ENCODE measurements around the gene PREX1.

PREX1 gene

DNA sequence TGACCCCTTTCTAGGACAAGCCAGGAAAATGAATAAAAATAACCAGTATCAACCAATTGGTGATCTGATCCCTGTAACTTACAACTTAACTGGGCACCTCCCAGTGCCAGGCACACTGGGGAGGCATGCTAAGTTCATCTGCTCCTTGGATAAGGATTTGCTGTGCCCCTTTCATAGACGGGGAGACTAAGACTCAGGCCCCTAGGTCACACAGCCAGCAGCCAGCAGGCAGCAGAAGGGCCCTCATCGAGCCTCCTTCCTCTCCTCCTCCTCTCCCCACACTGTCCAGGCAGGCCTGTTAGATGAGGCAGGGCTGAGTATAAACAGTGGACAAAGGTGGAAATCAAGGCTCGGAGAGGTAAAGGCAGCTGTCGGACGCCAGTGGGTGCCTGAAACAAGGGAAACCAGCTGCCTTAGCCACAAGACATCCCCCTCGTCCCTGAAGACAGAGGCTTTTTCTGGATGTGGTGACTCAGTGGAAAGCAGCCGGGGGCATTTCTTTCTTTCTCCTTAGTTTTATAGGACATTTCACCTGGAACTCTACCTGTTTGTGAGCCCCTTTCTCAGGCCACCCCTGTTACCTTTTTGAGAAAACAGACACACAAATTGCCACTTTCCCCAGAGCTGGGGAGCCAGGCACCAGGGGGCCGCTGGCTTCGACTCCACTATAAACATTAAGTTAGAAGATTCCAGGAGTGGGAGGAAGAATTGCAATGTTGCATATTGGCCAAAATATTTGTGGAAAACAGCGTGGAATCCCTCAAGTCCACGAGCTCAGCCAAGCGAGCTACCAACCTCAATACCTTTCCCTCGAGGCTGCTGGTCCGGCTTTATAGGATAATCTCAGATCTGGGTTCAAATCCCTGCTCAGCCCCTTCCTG lies 166.0 kb downstream of the PREX1 start:
- no peak for DNase-seq (ENCODE audit: low read depth in 1 of 2, low spot score in 1 of 2)
- in situ Hi-C loops (cut with HindIII; ENCODE audit: low pct_unique_long_range_greater_than_20kb, low sequenced_read_pairs): no loop called here
- no peak for TF ChIP-seq JUND (IDR thresholded peaks at IDR 0.05; ENCODE audit: low read depth)

- no peak for DNase-seq (ENCODE audit: low read depth in 1 of 2, low spot score in 1 of 2)
- in situ Hi-C loops (cut with HindIII; ENCODE audit: low pct_unique_long_range_greater_than_20kb, low sequenced_read_pairs): no loop called here
- no peak for TF ChIP-seq JUND (IDR thresholded peaks at IDR 0.05; ENCODE audit: low read depth)
Measured at GRCh38 chr20:48660788-48661187, 167.0 kb downstream of the PREX1 start.

GRCh38 chr20:48659858-48660257 lies 167.9 kb downstream of the PREX1 start:
- DNase-seq (ENCODE audit: low read depth in 1 of 2, low spot score in 1 of 2): peak in 1 of 2 experiments; percentile 78
- in situ Hi-C loops (cut with HindIII; ENCODE audit: low pct_unique_long_range_greater_than_20kb, low sequenced_read_pairs): no loop called here
- no peak for TF ChIP-seq JUND (IDR thresholded peaks at IDR 0.05; ENCODE audit: low read depth)

DNA sequence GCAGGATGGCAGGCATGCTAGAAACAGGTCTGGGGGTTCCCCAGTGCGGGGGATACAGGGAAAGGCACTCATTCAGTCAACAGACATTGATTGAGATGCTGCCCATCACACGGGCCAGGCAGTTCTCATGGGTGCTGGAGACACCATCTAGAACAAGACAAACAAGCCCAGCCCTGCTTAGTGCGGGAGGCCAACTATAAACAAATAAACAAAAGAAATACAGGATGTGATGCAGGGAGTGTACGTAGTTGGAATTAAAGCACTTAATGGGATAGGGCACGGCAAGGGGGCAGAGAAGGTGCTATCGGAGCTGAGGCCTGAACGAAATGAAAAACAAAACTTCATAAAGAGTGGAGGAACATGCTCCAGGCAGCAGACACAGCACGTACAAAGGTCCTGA lies 169.3 kb downstream of the PREX1 start:
- in situ Hi-C loops (cut with HindIII; ENCODE audit: low pct_unique_long_range_greater_than_20kb, low sequenced_read_pairs): no loop called here
- no peak for TF ChIP-seq JUND (IDR thresholded peaks at IDR 0.05; ENCODE audit: low read depth)
- peak in 1 of 2 experiments; percentile 73 for DNase-seq (ENCODE audit: low read depth in 1 of 2, low spot score in 1 of 2)

GRCh38 chr20:48658198-48658476 lies 169.7 kb downstream of the PREX1 start:
- in situ Hi-C loops (cut with HindIII; ENCODE audit: low pct_unique_long_range_greater_than_20kb, low sequenced_read_pairs): no loop called here
- DNase-seq (ENCODE audit: low read depth in 1 of 2, low spot score in 1 of 2): no peak
- no peak for TF ChIP-seq JUND (IDR thresholded peaks at IDR 0.05; ENCODE audit: low read depth)

DNA sequence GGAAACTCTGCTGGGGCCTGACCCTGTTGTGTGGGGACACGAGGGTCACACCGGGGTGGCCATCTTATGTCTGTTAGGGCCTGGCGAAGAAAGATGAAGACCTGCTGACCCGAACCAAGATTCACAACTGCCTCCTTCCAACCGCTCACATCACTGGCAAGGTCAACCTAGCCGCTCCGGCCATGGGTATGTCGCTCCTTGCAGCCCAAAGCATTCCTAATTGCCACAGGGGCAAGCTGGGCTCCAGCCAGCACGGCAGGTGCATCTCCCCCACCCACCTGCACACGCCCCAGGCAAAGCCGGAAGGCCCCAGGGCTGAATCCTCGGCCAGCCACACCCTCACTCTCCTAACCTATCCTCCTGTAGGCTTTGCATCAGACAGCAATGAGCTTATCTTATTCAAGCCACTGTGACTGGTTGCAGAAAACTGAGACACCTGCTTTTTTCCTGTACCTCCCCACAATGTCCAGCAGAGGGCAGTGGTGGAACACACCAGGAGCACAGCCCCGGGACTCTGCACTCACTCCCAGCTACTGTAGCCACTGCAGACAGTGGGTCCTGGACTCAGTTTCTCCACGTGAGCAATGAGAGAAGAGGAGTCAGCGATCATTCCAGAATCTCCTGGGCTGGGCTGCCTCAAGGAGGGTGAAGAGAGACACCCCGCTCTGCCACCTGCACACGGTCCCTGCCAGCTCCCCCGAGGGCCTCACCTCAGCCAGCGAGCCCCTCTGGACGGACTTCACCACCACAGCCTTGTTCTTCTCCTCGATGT lies 170.2 kb downstream of the PREX1 start:
- TF ChIP-seq JUND (IDR thresholded peaks at IDR 0.05; ENCODE audit: low read depth): no peak
- DNase-seq (ENCODE audit: low read depth in 1 of 2, low spot score in 1 of 2): peak; percentile 91 to 95
- in situ Hi-C loops (cut with HindIII; ENCODE audit: low pct_unique_long_range_greater_than_20kb, low sequenced_read_pairs): no loop called here

- in situ Hi-C loops (cut with HindIII; ENCODE audit: low pct_unique_long_range_greater_than_20kb, low sequenced_read_pairs): no loop called here
- peak in 1 of 2 experiments; percentile 32 for DNase-seq (ENCODE audit: low read depth in 1 of 2, low spot score in 1 of 2)
- TF ChIP-seq JUND (IDR thresholded peaks at IDR 0.05; ENCODE audit: low read depth): no peak
Measured at GRCh38 chr20:48656661-48657211, 171.1 kb downstream of the PREX1 start.

- in situ Hi-C loops (cut with HindIII; ENCODE audit: low pct_unique_long_range_greater_than_20kb, low sequenced_read_pairs): no loop called here
Measured at GRCh38 chr20:48656137-48656536, 171.7 kb downstream of the PREX1 start.

GRCh38 chr20:48653706-48654051 lies 174.1 kb downstream of the PREX1 start:
- in situ Hi-C loops (cut with HindIII; ENCODE audit: low pct_unique_long_range_greater_than_20kb, low sequenced_read_pairs): no loop called here
- TF ChIP-seq JUND (IDR thresholded peaks at IDR 0.05; ENCODE audit: low read depth): no peak
- no peak for DNase-seq (ENCODE audit: low read depth in 1 of 2, low spot score in 1 of 2)

More at GRCh38 chr20:48656137-48656536, 171.7 kb downstream of the PREX1 start:
- TF ChIP-seq JUND (IDR thresholded peaks at IDR 0.05; ENCODE audit: low read depth): no peak
- DNase-seq (ENCODE audit: low read depth in 1 of 2, low spot score in 1 of 2): no peak

DNA sequence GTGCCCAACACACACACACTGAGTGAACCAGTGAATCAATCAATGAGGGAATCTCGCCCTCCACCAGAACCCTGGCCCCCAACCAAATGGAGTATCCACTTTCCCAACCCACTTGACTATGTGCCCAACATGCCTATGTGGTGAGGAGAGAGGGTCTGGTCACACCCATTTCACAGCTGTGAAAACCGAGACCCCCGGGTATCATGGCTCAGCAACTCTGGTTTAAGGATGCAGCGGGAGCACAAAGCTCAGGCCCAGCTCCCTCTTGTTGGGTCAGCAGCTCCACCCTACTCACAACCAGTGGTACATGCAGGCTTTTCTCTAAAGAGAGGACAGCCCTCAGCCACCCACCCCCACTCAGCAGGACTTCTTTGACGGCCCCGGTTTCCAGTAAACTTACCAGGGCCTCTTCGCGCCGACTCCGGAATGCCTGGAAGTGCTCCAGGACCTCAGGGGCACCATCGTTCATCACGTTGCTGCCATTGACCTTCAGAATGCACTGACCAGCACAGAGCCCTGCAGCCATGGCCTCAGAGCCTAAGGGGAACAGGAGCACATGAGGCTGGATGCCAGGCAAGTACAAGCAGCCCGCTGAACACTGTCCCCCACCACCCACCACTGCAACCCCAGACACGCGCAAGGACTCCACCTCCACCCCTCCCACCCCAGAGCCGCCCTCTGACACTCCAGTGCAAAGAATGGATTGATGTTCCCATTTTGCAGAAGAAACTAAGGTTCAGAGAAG lies 174.7 kb downstream of the PREX1 start:
- in situ Hi-C loops (cut with HindIII; ENCODE audit: low pct_unique_long_range_greater_than_20kb, low sequenced_read_pairs): no loop called here
- TF ChIP-seq JUND (IDR thresholded peaks at IDR 0.05; ENCODE audit: low read depth): no peak
- no peak for DNase-seq (ENCODE audit: low read depth in 1 of 2, low spot score in 1 of 2)

- in situ Hi-C loops (cut with HindIII; ENCODE audit: low pct_unique_long_range_greater_than_20kb, low sequenced_read_pairs): no loop called here
- TF ChIP-seq JUND (IDR thresholded peaks at IDR 0.05; ENCODE audit: low read depth): no peak
- DNase-seq (ENCODE audit: low read depth in 1 of 2, low spot score in 1 of 2): no peak
Measured at GRCh38 chr20:48651960-48652359, 175.8 kb downstream of the PREX1 start.

DNA sequence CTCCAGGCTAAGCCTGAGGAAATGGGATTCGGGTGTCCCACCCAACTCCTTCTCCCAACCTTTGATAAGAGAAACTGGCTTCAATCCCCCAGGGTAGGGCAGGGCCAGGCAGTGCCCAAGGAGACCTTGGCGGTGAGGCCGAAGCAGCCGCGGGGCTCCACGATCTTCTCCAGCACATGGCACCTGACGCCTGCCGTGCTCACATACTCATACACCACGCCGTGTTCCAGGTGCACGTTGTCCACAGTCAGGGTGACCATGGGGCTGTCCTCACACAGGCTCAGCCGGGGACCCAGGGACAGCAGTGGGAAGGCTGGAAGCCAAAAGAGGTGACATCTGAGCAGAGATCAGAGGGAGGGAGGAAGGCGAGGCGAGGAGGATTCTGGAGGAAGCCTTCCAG lies 176.5 kb downstream of the PREX1 start:
- no peak for TF ChIP-seq JUND (IDR thresholded peaks at IDR 0.05; ENCODE audit: low read depth)
- in situ Hi-C loops (cut with HindIII; ENCODE audit: low pct_unique_long_range_greater_than_20kb, low sequenced_read_pairs): no loop called here
- no peak for DNase-seq (ENCODE audit: low read depth in 1 of 2, low spot score in 1 of 2)

Data from T47D (cell line).